HCT116 (cell line): ENCODE measurements around the gene TBC1D8. TPM values are rescaled to one million over a fixed set of nuclear protein-coding genes. Genes with fewer than 3 reads are reported as not detected.

Experiments used
- ATAC-seq: fragments of 200-7000 bp; cut with Tn5 transposase; 2 replicates; pipeline ENCODE4 v1.9.1; 2020; ENCODE audit warnings: mild to moderate bottlenecking, moderate library complexity
- BruUV-seq: library from RNA; stranded (reverse); fragments of 400-500 nt; replicated peaks from 2 replicates; lab custom pipeline; 2021; lab: Mats Ljungman, UMichigan
- CTCF ChIA-PET: fragments of 300-600 bp; sonication (Branson Sonifier 250); formaldehyde crosslinking; loops from one replicate; lab custom pipeline; 2021; ENCODE audit warnings: antibody characterized with exemption; lab: Charles Lee
- POLR2A ChIA-PET: fragments of 300-600, 350-600 bp; sonication (Branson Sonifier 250); formaldehyde crosslinking; loops from one replicate; lab custom pipeline; 2021; ENCODE audit warnings: antibody characterized with exemption; lab: Charles Lee
- RAD21 ChIA-PET, 2 experiments: fragments of 300-600 bp; sonication (Branson Sonifier 250); formaldehyde crosslinking; loops; one replicate each; lab custom pipeline; 2023; ENCODE audit warnings: low total read pairs in 2 of 2; ENCODE audit not compliant: uncharacterized antibody in 2 of 2, unreplicated experiment in 2 of 2, low non-redundant PET in 1 of 2; lab: Charles Lee
- DNase-seq: peaks from one replicate; pipeline ENCODE4 v3.0.0-alpha.2; 2010; ENCODE audit warnings: low read depth, low spot score
- H2AFZ ChIP-seq: fragments of 200-600 bp; shearing (Covaris generic), sonication (generic); 2 replicates; pipeline ENCODE4 v1.6.1; 2017; ENCODE audit warnings: low read depth, mixed run types, mixed read lengths, antibody characterized with exemption, low read length; ENCODE audit not compliant: poor library complexity, severe bottlenecking
- H3K27ac ChIP-seq: 2 replicates; pipeline ENCODE4 v1.5.1; 2012; ENCODE audit warnings: low read depth, low read length
- H3K27me3 ChIP-seq: fragments of 200-600 bp; sonication (generic); 2 replicates; pipeline ENCODE4 v1.6.1; 2016; ENCODE audit warnings: mixed run types, low read length, mixed read lengths; ENCODE audit not compliant: insufficient read depth
- H3K36me3 ChIP-seq, 2 experiments: fragments of 200-500 bp in 1 of 2; fragments of 200-600 bp in 1 of 2; sonication (Bioruptor generic) in 1 of 2; sonication (generic) in 1 of 2; 2 replicates each; pipeline versions ENCODE4 v1.5.1 to v1.6.1; 2014 to 2016; ENCODE audit warnings: low read length in 2 of 2, inconsistent platforms in 1 of 2, mixed read lengths in 1 of 2, mixed run types in 1 of 2; ENCODE audit not compliant: insufficient read depth in 2 of 2, control insufficient read depth in 1 of 2
- H3K4me1 ChIP-seq, 2 experiments: fragments of 200-600 bp in 1 of 2; sonication (generic) in 1 of 2; 2 replicates each; pipeline versions ENCODE4 v1.5.1 to v1.6.1; 2012 to 2017; ENCODE audit warnings: low read length in 2 of 2, inconsistent platforms in 1 of 2, mild to moderate bottlenecking in 1 of 2, mixed read lengths in 1 of 2, mixed run types in 1 of 2, moderate library complexity in 1 of 2; ENCODE audit not compliant: insufficient read depth in 2 of 2, control insufficient read depth in 1 of 2
- H3K4me2 ChIP-seq: fragments of 200-600 bp; sonication (generic); 2 replicates; pipeline ENCODE4 v1.6.1; 2017; ENCODE audit warnings: mixed run types, low read length, mixed read lengths
- H3K4me3 ChIP-seq, 2 experiments: fragments of 200-600 bp in 1 of 2; sonication (generic) in 1 of 2; replicated peaks in 1 of 2; 2 replicates each; pipeline ENCODE4 v1.5.1; 2011 to 2016; ENCODE audit warnings: low read length in 2 of 2, control low read depth in 1 of 2, low read depth in 1 of 2, mild to moderate bottlenecking in 1 of 2, mixed read lengths in 1 of 2, mixed run types in 1 of 2
- H3K79me2 ChIP-seq: fragments of 200-600 bp; sonication (generic); 2 replicates; pipeline ENCODE4 v1.6.1; 2017; ENCODE audit warnings: mild to moderate bottlenecking, mixed run types, low read length, moderate library complexity, mixed read lengths; ENCODE audit not compliant: insufficient read depth
- H3K9ac ChIP-seq: fragments of 200-600 bp; sonication (generic); 2 replicates; pipeline ENCODE4 v1.6.1; 2016; ENCODE audit warnings: low read length, mixed read lengths
- H3K9me2 ChIP-seq: fragments of 200-600 bp; sonication (generic), shearing (Covaris generic); 2 replicates; pipeline ENCODE4 v1.6.1; 2017; ENCODE audit warnings: mixed run types, mild to moderate bottlenecking, moderate library complexity; ENCODE audit not compliant: insufficient read depth
- H3K9me3 ChIP-seq, 2 experiments: fragments of 200-500 bp in 1 of 2; fragments of 200-600 bp in 1 of 2; sonication (Bioruptor generic) in 1 of 2; sonication (generic) in 1 of 2; 2 replicates each; pipeline ENCODE4 v1.6.1; 2014 to 2017; ENCODE audit warnings: low read length in 2 of 2, mixed read lengths in 2 of 2, inconsistent platforms in 1 of 2, low read depth in 1 of 2, mild to moderate bottlenecking in 1 of 2, mixed run types in 1 of 2, moderate library complexity in 1 of 2; ENCODE audit not compliant: control insufficient read depth in 1 of 2, insufficient read depth in 1 of 2
- H4K20me1 ChIP-seq: fragments of 200-600 bp; sonication (generic), shearing (Covaris generic); 2 replicates; pipeline ENCODE4 v1.6.1; 2017; ENCODE audit warnings: mixed run types, mild to moderate bottlenecking, moderate library complexity; ENCODE audit not compliant: insufficient read depth
- EGR1 ChIP-seq: IDR thresholded peaks from 2 replicates; pipeline ENCODE4 v1.6.1; 2012; ENCODE audit warnings: low read depth
- POLR2AphosphoS5 ChIP-seq: IDR thresholded peaks from 2 replicates; pipeline ENCODE4 v1.6.1; 2011; ENCODE audit warnings: mild to moderate bottlenecking, low read depth, low read length, moderate library complexity
- RAD21 ChIP-seq: IDR thresholded peaks from 2 replicates; pipeline ENCODE4 v1.6.1; 2012; ENCODE audit warnings: low read depth, mild to moderate bottlenecking
- SIN3A ChIP-seq: IDR thresholded peaks from 2 replicates; pipeline ENCODE4 v1.6.1; 2012; ENCODE audit warnings: low read depth
- intact Hi-C: fragments of 100-400 bp; cut with micrococcal nuclease; formaldehyde crosslinking; loops from 2 replicates; pipeline ENCODE4 v1.10.0; 2022
- total RNA-seq: library from RNA; stranded (reverse); gene quantifications from one replicate; pipeline ENCODE4 v1.2.1, GENCODE V29; 2021; ENCODE audit not compliant: unreplicated experiment
- TF ChIP-seq, protein P1 (sequence below), 3 experiments: fragments of 200-600 bp in 1 of 3; sonication (generic) in 1 of 3; IDR thresholded peaks in 2 of 3; conservative IDR thresholded peaks in 1 of 3; 2 replicates each; pipeline ENCODE4 v1.5.1; 2012 to 2017; ENCODE audit warnings: low read depth in 2 of 3, low read length in 2 of 3, antibody characterized with exemption in 1 of 3, borderline replicate concordance in 1 of 3, control low read depth in 1 of 3, mild to moderate bottlenecking in 1 of 3, mixed read lengths in 1 of 3, mixed run types in 1 of 3, moderate library complexity in 1 of 3; ENCODE audit not compliant: insufficient read depth in 1 of 3
- TF ChIP-seq, protein P2 (sequence below): IDR thresholded peaks from 2 replicates; pipeline ENCODE4 v1.6.1; 2011; ENCODE audit warnings: mild to moderate bottlenecking, low read length, moderate library complexity; ENCODE audit not compliant: insufficient replicate concordance; ENCODE audit errors: extremely low read depth

Gene TBC1D8
- total RNA-seq, 1 experiment from 2014 or later: 44.0 TPM

DNA sequence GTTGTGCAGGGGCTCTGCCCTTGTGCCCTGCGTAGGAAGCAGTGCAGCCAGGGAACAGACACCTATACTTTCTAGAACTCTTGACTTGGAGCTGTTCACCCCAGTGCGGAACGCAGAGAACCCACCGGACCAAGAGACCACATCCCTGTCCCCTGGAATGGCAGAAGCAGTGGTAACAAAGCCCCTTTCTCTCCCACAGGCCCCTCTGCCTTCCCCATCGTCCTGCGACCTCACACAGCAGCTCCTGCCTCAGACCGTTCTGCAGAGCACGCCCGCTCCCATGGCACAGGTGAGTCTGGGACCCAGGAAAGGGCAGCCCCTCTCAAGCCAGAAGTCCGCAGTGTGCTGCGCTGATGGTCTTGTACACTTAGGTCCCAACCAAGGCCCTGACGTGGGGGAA, 173.7 kb downstream of the TBC1D8 start (continued):
- TF ChIP-seq, protein P1, sequence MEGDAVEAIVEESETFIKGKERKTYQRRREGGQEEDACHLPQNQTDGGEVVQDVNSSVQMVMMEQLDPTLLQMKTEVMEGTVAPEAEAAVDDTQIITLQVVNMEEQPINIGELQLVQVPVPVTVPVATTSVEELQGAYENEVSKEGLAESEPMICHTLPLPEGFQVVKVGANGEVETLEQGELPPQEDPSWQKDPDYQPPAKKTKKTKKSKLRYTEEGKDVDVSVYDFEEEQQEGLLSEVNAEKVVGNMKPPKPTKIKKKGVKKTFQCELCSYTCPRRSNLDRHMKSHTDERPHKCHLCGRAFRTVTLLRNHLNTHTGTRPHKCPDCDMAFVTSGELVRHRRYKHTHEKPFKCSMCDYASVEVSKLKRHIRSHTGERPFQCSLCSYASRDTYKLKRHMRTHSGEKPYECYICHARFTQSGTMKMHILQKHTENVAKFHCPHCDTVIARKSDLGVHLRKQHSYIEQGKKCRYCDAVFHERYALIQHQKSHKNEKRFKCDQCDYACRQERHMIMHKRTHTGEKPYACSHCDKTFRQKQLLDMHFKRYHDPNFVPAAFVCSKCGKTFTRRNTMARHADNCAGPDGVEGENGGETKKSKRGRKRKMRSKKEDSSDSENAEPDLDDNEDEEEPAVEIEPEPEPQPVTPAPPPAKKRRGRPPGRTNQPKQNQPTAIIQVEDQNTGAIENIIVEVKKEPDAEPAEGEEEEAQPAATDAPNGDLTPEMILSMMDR (IDR thresholded peaks at IDR 0.05 in 2 of 3, conservative IDR thresholded peaks at IDR 0.05 in 1 of 3; ENCODE audit: borderline replicate concordance in 1 of 3, insufficient read depth in 1 of 3, low read depth in 2 of 3, low read length in 2 of 3): no peak

GRCh38 chr2:100976645-100977391, 174.4 kb downstream of the TBC1D8 start:
- H3K27ac ChIP-seq: no peak overlapping the region
- intact Hi-C loops: no loop called here
- no peak overlapping the region for H3K4me2 ChIP-seq
- peaks cover 7 to 9% of the 10 kb centered on the region in 2 experiments for H3K4me1 ChIP-seq
- TF ChIP-seq, protein P2, sequence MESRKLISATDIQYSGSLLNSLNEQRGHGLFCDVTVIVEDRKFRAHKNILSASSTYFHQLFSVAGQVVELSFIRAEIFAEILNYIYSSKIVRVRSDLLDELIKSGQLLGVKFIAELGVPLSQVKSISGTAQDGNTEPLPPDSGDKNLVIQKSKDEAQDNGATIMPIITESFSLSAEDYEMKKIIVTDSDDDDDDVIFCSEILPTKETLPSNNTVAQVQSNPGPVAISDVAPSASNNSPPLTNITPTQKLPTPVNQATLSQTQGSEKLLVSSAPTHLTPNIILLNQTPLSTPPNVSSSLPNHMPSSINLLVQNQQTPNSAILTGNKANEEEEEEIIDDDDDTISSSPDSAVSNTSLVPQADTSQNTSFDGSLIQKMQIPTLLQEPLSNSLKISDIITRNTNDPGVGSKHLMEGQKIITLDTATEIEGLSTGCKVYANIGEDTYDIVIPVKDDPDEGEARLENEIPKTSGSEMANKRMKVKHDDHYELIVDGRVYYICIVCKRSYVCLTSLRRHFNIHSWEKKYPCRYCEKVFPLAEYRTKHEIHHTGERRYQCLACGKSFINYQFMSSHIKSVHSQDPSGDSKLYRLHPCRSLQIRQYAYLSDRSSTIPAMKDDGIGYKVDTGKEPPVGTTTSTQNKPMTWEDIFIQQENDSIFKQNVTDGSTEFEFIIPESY: no peak
- TF ChIP-seq RAD21 (no peak), EGR1 (no peak), SIN3A (no peak), POLR2AphosphoS5 (no peak)
- no peaks in the 10 kb centered on the region for H3K9me2 ChIP-seq
- DNase-seq: no peak
- no peaks in the 10 kb centered on the region for H3K27me3 ChIP-seq
- H4K20me1 ChIP-seq: no peaks in the 10 kb centered on the region
- POLR2A ChIA-PET: no interaction called here
- H3K79me2 ChIP-seq: no peaks in the 10 kb centered on the region
- ATAC-seq: no peak
- H3K9me3 ChIP-seq: no peaks in the 10 kb centered on the region
- CTCF ChIA-PET: no interaction called here
- no TSS peak for BruUV-seq
- H3K4me3 ChIP-seq: no peak overlapping the region
- no peak overlapping the region for H3K9ac ChIP-seq
- no peaks in the 10 kb centered on the region for H3K36me3 ChIP-seq
- H2AFZ ChIP-seq: no peak overlapping the region
- RAD21 ChIA-PET: no interaction called here
